ENCODE measurements around the gene CAMTA1. TPM values are rescaled to one million over a fixed set of nuclear protein-coding genes. Genes with fewer than 3 reads are reported as not detected.

The CAMTA1 gene
- total RNA-seq, 1 donor from 2014 or later: 77.6 TPM

- no peaks in the 10 kb centered on the region for H3K9me3 ChIP-seq (ENCODE audit: insufficient read depth, low read depth, low read length)
- peaks cover 5% of the 10 kb centered on the region for H3K27me3 Mint-ChIP-seq (ENCODE audit: low read depth, unreplicated experiment)
- no peaks in the 10 kb centered on the region for H3K4me1 ChIP-seq (ENCODE audit: insufficient read depth, low read length)
- no peak overlapping the region for H3K27ac ChIP-seq (ENCODE audit: low read depth, low read length)
- no peak overlapping the region for H3K4me2 ChIP-seq (ENCODE audit: low read length)
- TF ChIP-seq EZH2 (IDR thresholded peaks at IDR 0.05; ENCODE audit: insufficient read depth, low read length) (no peak), CTCF (IDR thresholded peaks at IDR 0.05; ENCODE audit: insufficient read depth, low read depth, low read length) (no peak)
- H3K27me3 ChIP-seq (ENCODE audit: insufficient read depth, low read length): no peaks in the 10 kb centered on the region
- no peaks in the 10 kb centered on the region for H3K79me2 ChIP-seq (ENCODE audit: insufficient read depth, low read length)
- no peak overlapping the region for H3K4me3 ChIP-seq (ENCODE audit: insufficient read depth, low read depth, low read length)
- no peaks in the 10 kb centered on the region for H3K36me3 ChIP-seq (ENCODE audit: insufficient read depth, low read length)
- no peaks in the 10 kb centered on the region for H3K36me3 Mint-ChIP-seq (ENCODE audit: low read depth, unreplicated experiment)
- FAIRE-seq: no peak
- H3K4me3 Mint-ChIP-seq (ENCODE audit: unreplicated experiment): no peak overlapping the region
- H3K4me1 Mint-ChIP-seq (ENCODE audit: low read depth, unreplicated experiment): peaks cover 8% of the 10 kb centered on the region
- no peak overlapping the region for H3K9ac ChIP-seq (ENCODE audit: low read length)
- H3K27ac Mint-ChIP-seq (ENCODE audit: unreplicated experiment): no peak overlapping the region
- H2AFZ ChIP-seq (ENCODE audit: low read depth, low read length): no peak overlapping the region
- no peaks in the 10 kb centered on the region for H4K20me1 ChIP-seq (ENCODE audit: insufficient read depth, low read length)
- no peaks in the 10 kb centered on the region for H3K9me3 Mint-ChIP-seq (ENCODE audit: unreplicated experiment)
- DNase-seq (ENCODE audit: low read depth): peak; percentile 67
These were observed 663.7 kb downstream of the CAMTA1 start for GRCh38 chr1:7448986-7449385.

- Histone ChIP-seq H3K4me1 (ENCODE audit: insufficient read depth, low read length) (peaks cover 1% of the 10 kb centered on the region), H2AFZ (ENCODE audit: low read depth, low read length) (no peak overlapping the region), H4K20me1 (ENCODE audit: insufficient read depth, low read length) (no peaks in the 10 kb centered on the region), H3K27me3 (ENCODE audit: insufficient read depth, low read length) (no peaks in the 10 kb centered on the region), H3K9me3 (ENCODE audit: insufficient read depth, low read depth, low read length) (no peaks in the 10 kb centered on the region), H3K4me2 (ENCODE audit: low read length) (no peak overlapping the region), H3K9ac (ENCODE audit: low read length) (no peak overlapping the region), H3K79me2 (ENCODE audit: insufficient read depth, low read length) (no peaks in the 10 kb centered on the region), H3K36me3 (ENCODE audit: insufficient read depth, low read length) (no peaks in the 10 kb centered on the region), H3K4me3 (ENCODE audit: insufficient read depth, low read depth, low read length) (no peak overlapping the region), H3K27ac (ENCODE audit: low read depth, low read length) (no peak overlapping the region)
- no peak overlapping the region for H3K4me3 Mint-ChIP-seq (ENCODE audit: unreplicated experiment)
- no peak overlapping the region for H3K27ac Mint-ChIP-seq (ENCODE audit: unreplicated experiment)
- TF ChIP-seq CTCF (IDR thresholded peaks at IDR 0.05; ENCODE audit: insufficient read depth, low read depth, low read length) (no peak), EZH2 (IDR thresholded peaks at IDR 0.05; ENCODE audit: insufficient read depth, low read length) (no peak)
- no peaks in the 10 kb centered on the region for H3K36me3 Mint-ChIP-seq (ENCODE audit: low read depth, unreplicated experiment)
- no peak for DNase-seq (ENCODE audit: low read depth)
- peaks cover 8% of the 10 kb centered on the region for H3K27me3 Mint-ChIP-seq (ENCODE audit: low read depth, unreplicated experiment)
- FAIRE-seq: no peak
- no peaks in the 10 kb centered on the region for H3K9me3 Mint-ChIP-seq (ENCODE audit: unreplicated experiment)
- H3K4me1 Mint-ChIP-seq (ENCODE audit: low read depth, unreplicated experiment): peaks cover 4% of the 10 kb centered on the region
These were observed 664.5 kb downstream of the CAMTA1 start for GRCh38 chr1:7449750-7450149.

GRCh38 chr1:7450838-7451237, 665.6 kb downstream of the CAMTA1 start:
- Mint-ChIP-seq H3K27me3 (ENCODE audit: low read depth, unreplicated experiment) (peaks cover 8% of the 10 kb centered on the region), H3K27ac (ENCODE audit: unreplicated experiment) (no peak overlapping the region), H3K4me1 (ENCODE audit: low read depth, unreplicated experiment) (peaks cover 4% of the 10 kb centered on the region), H3K4me3 (ENCODE audit: unreplicated experiment) (no peak overlapping the region), H3K9me3 (ENCODE audit: unreplicated experiment) (no peaks in the 10 kb centered on the region), H3K36me3 (ENCODE audit: low read depth, unreplicated experiment) (no peaks in the 10 kb centered on the region)
- Histone ChIP-seq H3K27me3 (ENCODE audit: insufficient read depth, low read length) (no peaks in the 10 kb centered on the region), H2AFZ (ENCODE audit: low read depth, low read length) (no peak overlapping the region), H3K4me1 (ENCODE audit: insufficient read depth, low read length) (peaks cover 5% of the 10 kb centered on the region), H3K4me2 (ENCODE audit: low read length) (no peak overlapping the region), H3K36me3 (ENCODE audit: insufficient read depth, low read length) (no peaks in the 10 kb centered on the region), H3K79me2 (ENCODE audit: insufficient read depth, low read length) (no peaks in the 10 kb centered on the region), H3K4me3 (ENCODE audit: insufficient read depth, low read depth, low read length) (no peak overlapping the region), H3K9ac (ENCODE audit: low read length) (no peak overlapping the region), H3K27ac (ENCODE audit: low read depth, low read length) (no peak overlapping the region), H3K9me3 (ENCODE audit: insufficient read depth, low read depth, low read length) (no peaks in the 10 kb centered on the region), H4K20me1 (ENCODE audit: insufficient read depth, low read length) (no peaks in the 10 kb centered on the region)
- FAIRE-seq (no peak), DNase-seq (ENCODE audit: low read depth) (no peak)
- TF ChIP-seq CTCF (IDR thresholded peaks at IDR 0.05; ENCODE audit: insufficient read depth, low read depth, low read length) (no peak), EZH2 (IDR thresholded peaks at IDR 0.05; ENCODE audit: insufficient read depth, low read length) (no peak)

Measured in astrocyte (in vitro differentiated cells and primary cell).